ENCODE measurements around the gene ANKRD17. TPM values are rescaled to one million over a fixed set of nuclear protein-coding genes. Genes with fewer than 3 reads are reported as not detected.

Gene ANKRD17
- total RNA-seq, 1 donor from 2014 or later: 67.3 TPM

DNA sequence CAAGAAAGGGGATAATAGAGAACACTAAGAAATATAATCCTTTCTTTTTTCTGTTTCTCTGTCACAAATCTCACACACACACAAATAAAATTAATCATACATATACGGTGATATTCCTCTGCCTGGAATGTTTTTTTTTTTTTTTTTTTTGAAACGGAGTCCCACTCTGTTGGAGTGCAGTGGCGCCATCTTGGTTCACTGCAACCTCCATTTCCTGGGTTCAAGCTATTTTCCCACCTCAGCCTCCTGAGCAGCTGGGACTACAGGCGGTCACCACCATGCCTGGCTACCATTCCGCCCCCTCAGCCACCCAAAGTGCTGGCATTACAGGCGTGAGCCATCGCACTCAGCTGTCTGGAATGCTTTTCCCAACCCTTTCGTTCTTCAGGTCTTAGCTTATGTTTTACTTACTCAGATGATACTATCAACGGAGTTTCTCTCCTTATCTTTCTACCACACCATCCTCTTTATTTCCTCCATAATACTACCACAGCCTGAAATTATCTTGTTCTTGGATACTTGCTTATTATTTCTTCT lies 69.3 kb downstream of the ANKRD17 start:
- H3K9me3 ChIP-seq (ENCODE audit: low read depth): no peaks in the 10 kb centered on the region
- Mint-ChIP-seq H3K9me3 (peaks cover 11% of the 10 kb centered on the region), H3K4me1 (no peaks in the 10 kb centered on the region), H3K27ac (no peak overlapping the region), H3K27me3 (ENCODE audit: insufficient read depth, low read depth) (no peaks in the 10 kb centered on the region), H3K4me3 (no peak overlapping the region), H3K36me3 (peaks cover 21% of the 10 kb centered on the region)
- no peak overlapping the region for H3K9ac ChIP-seq
- TF ChIP-seq EZH2 (IDR thresholded peaks at IDR 0.05): no peak
- no peak for DNase-seq (ENCODE audit: low spot score)
- no peaks in the 10 kb centered on the region for H3K4me1 ChIP-seq
- H3K36me3 ChIP-seq: peaks cover 7% of the 10 kb centered on the region
- no peaks in the 10 kb centered on the region for H3K27me3 ChIP-seq
- H2AFZ ChIP-seq (replicated peaks): no peak overlapping the region
- peaks cover 16% of the 10 kb centered on the region for H4K20me1 ChIP-seq (ENCODE audit: low read depth)
- H3K4me2 ChIP-seq: no peak overlapping the region
- no peaks in the 10 kb centered on the region for H3F3A ChIP-seq (ENCODE audit: low read depth)
- H3K27ac ChIP-seq: no peak overlapping the region
- peaks cover 100% of the 10 kb centered on the region for H3K79me2 ChIP-seq (ENCODE audit: low read depth)
- H3K4me3 ChIP-seq: no peak overlapping the region

GRCh38 chr4:73187325-73187724 lies 71.3 kb downstream of the ANKRD17 start:
- no peak overlapping the region for H3K27ac Mint-ChIP-seq
- no peak overlapping the region for H2AFZ ChIP-seq (replicated peaks)

DNA sequence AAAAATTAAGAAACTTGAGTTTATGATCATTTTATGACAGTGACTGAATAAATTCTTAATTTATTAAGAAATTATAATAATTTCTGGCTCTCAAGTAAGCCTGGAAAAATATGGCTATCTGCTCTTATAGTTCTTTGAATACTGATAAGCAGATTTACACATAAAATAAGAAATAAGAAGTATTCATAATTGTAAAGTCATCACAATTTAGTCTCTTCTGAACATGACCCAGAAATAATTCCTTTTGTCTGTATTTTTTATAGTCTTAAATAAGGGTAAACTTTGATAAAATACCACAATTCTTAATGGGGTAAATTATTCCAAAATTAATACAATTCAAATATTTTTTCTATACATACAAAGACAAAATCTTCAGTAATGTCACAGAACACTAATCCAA lies 72.7 kb downstream of the ANKRD17 start:
- H3K36me3 Mint-ChIP-seq: peaks cover 16% of the 10 kb centered on the region
- peaks cover 31% of the 10 kb centered on the region for H4K20me1 ChIP-seq (ENCODE audit: low read depth)

More at GRCh38 chr4:73187325-73187724, 71.3 kb downstream of the ANKRD17 start:
- no peaks in the 10 kb centered on the region for H3K27me3 ChIP-seq
- H3K4me3 ChIP-seq: no peak overlapping the region
- H3F3A ChIP-seq (ENCODE audit: low read depth): peaks cover 3% of the 10 kb centered on the region
- H3K79me2 ChIP-seq (ENCODE audit: low read depth): peaks cover 98% of the 10 kb centered on the region
- Mint-ChIP-seq H3K4me3 (no peak overlapping the region), H3K27me3 (ENCODE audit: insufficient read depth, low read depth) (no peaks in the 10 kb centered on the region), H3K36me3 (peaks cover 20% of the 10 kb centered on the region), H3K9me3 (peaks cover 11% of the 10 kb centered on the region), H3K4me1 (peaks cover 5% of the 10 kb centered on the region)
- H3K27ac ChIP-seq: no peak overlapping the region
- H3K9me3 ChIP-seq (ENCODE audit: low read depth): no peaks in the 10 kb centered on the region
- no peak overlapping the region for H3K9ac ChIP-seq
- H3K4me1 ChIP-seq: peaks cover 8% of the 10 kb centered on the region
- no peak for DNase-seq (ENCODE audit: low spot score)
- peaks cover 4% of the 10 kb centered on the region for H3K36me3 ChIP-seq
- TF ChIP-seq CTCF (IDR thresholded peaks at IDR 0.05) (no peak), EZH2phosphoT487 (IDR thresholded peaks at IDR 0.05) (no peak), EZH2 (IDR thresholded peaks at IDR 0.05) (no peak)
- peaks cover 29% of the 10 kb centered on the region for H4K20me1 ChIP-seq (ENCODE audit: low read depth)
- H3K4me2 ChIP-seq: no peak overlapping the region

More for the DNA sequence above, 72.7 kb downstream of the ANKRD17 start:
- Mint-ChIP-seq H3K9me3 (peaks cover 11% of the 10 kb centered on the region), H3K4me3 (no peak overlapping the region), H3K27ac (no peak overlapping the region), H3K4me1 (peaks cover 5% of the 10 kb centered on the region), H3K27me3 (ENCODE audit: insufficient read depth, low read depth) (no peaks in the 10 kb centered on the region)
- no peaks in the 10 kb centered on the region for H3K27me3 ChIP-seq
- no peak overlapping the region for H3K4me2 ChIP-seq
- H3K79me2 ChIP-seq (ENCODE audit: low read depth): peaks cover 97% of the 10 kb centered on the region
- TF ChIP-seq CTCF (IDR thresholded peaks at IDR 0.05): no peak
- no peak for TF ChIP-seq EZH2 (IDR thresholded peaks at IDR 0.05)
- no peak for TF ChIP-seq EZH2phosphoT487 (IDR thresholded peaks at IDR 0.05)
- no peak overlapping the region for H3K9ac ChIP-seq
- H3K4me1 ChIP-seq: peaks cover 13% of the 10 kb centered on the region
- no peak for DNase-seq (ENCODE audit: low spot score)
- H2AFZ ChIP-seq (replicated peaks): no peak overlapping the region
- H3F3A ChIP-seq (ENCODE audit: low read depth): peaks cover 3% of the 10 kb centered on the region
- H3K27ac ChIP-seq: no peak overlapping the region
- no peaks in the 10 kb centered on the region for H3K9me3 ChIP-seq (ENCODE audit: low read depth)
- H3K36me3 ChIP-seq: no peaks in the 10 kb centered on the region
- no peak overlapping the region for H3K4me3 ChIP-seq

Measured in neural progenitor cell (in vitro differentiated cells).